Measurements from ENCODE around the gene AUTS2. TPM values are rescaled to one million over a fixed set of nuclear protein-coding genes. Genes with fewer than 3 reads are reported as not detected.

The AUTS2 gene
- total RNA-seq, 1 experiment from 2014 or later: 13.9 TPM

- no peak for DNase-seq (ENCODE audit: low read depth)
Observed at GRCh38 chr7:70060298-70061068, 462.2 kb downstream of the AUTS2 start.

DNA sequence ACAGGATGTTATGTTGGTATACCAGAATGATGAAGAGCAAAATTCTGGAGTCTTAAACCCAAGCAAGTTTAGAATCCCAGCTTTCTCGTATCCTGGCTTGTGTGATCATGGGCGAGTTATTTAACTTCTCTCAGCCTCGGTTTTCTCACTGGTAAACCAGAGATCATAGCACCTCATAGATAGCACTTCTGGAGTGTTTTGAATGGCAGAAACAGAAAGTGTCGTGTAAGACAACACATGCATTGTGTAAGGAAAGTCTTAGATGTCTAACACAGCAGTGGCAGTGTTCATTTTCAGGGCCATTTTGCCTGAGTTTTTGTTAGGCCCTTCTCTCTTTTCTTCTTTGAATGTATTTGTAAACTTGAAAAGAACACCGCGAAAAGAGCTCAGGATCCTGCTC, 465.1 kb downstream of the AUTS2 start:
- no peak for DNase-seq (ENCODE audit: low read depth)

DNA sequence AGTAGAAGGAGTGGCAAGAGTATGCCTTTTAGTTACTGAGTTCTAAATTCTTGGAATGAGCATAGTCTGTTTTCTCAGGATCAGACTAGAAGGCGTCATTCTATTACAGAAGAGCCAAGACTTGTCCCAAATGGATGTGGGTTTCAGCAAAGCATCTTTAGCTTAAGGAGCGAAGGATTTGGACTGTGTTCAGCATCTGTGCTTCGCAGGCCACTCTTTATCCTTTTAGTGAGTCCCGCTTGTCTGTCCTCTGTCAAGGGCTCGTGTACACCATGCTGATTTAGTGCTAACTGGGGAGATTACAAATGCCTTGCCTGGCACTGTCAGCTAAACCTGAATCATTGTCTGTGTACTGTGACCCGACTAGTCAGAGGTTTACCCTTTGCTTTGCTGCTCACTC, 465.7 kb downstream of the AUTS2 start:
- DNase-seq (ENCODE audit: low read depth): no peak

GRCh38 chr7:70066844-70067243, 468.6 kb downstream of the AUTS2 start:
- DNase-seq (ENCODE audit: low read depth): no peak

DNA sequence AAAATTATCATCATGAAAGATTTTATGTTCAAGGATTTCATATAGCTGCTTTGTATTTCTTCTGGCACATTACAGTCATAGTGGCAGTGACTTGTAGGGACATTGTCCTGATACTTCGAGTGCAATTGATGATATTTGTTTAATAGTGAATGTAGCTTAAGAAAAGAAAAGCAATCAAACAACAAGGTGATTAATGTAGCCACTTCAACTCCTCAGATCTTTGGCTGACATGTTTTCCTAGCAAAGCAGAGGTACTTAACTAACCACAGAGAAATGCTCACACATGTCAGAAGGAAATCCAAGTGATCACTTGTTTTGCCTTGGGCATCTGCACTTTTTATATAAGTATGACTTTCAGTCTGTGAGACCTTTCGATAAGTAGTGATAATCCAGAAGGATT, 470.3 kb downstream of the AUTS2 start:
- no peak for DNase-seq (ENCODE audit: low read depth)

- DNase-seq (ENCODE audit: low read depth): no peak
Observed at GRCh38 chr7:70069977-70070376, 471.7 kb downstream of the AUTS2 start.

DNA sequence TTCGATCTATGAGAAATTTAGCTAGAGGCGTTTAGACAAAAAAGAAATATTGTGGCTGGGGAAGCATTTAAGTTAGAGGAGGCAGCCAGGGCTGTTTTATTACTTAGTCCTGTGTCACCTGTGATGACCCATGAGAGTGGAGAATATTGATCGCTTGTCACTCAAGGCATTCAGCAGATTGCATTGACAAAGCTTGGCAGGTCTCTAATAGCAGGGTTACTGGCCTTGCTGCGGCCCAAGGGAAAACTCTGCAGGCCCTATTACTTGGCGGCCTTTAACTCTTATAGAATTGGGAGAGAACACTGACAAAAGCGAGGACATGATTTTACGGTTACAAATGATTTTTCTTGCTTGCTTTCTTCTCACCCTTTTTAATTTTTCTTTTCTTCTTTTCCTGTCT, 473.5 kb downstream of the AUTS2 start:
- no peak for DNase-seq (ENCODE audit: low read depth)

DNA sequence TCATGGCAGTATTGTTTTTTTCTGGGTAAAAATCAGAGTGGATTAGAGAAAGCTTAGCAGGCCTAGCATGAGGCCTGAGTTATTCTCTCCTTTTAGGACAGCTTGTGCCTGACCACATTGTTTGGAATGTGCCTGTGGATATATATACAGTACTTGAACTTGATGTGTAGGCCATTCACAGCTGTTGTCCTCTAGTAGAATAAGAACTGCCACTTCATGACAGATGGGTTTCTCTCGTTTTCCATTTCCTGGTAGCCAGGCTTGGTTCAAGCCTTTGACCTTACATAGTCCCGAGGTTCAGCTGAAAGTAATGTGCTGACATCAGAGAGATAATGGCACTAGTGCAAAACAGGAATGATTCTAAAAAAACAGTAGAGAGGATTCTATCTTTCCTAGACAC, 473.9 kb downstream of the AUTS2 start:
- DNase-seq (ENCODE audit: low read depth): no peak

DNA sequence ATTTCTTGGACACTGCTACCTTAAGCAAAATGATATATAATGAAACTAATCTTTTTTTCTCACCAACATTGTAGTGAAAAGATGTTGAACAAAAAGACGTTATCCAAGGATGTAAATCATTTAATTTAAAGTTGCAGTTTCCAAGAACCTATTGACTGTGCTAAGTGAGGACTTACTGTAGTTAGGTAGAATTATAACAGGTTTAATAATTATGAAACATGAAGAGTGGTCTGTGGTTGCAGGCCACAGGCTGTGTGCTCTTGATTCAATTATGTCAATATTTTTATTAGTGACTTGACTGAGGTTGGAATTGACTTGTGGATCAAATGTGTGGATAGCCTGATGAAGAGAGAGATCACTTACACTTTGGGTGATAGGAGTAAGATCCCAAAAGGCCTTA, 478.1 kb downstream of the AUTS2 start:
- DNase-seq (ENCODE audit: low read depth): no peak

GRCh38 chr7:70082099-70082611, 483.9 kb downstream of the AUTS2 start:
- DNase-seq (ENCODE audit: low read depth): no peak

DNA sequence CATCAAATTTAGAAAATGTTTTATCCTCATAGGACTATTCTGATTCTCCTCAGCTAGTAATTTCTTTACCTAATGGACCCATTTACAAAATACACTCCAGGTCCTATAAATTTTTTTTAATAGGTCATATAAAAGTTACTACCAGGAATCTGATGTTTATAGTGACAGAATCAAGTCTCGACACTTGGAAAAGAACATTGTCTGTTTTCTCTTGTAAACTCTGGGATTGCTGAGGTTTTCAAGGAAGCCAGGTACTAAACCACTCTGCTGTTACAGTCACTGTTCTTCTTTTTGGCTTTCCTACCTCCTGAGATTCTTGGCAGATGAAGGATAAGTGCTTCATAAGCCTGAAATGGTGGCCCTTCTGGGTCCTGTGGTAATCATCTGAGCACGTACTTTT, 493.1 kb downstream of the AUTS2 start:
- no peak for DNase-seq (ENCODE audit: low read depth)

DNA sequence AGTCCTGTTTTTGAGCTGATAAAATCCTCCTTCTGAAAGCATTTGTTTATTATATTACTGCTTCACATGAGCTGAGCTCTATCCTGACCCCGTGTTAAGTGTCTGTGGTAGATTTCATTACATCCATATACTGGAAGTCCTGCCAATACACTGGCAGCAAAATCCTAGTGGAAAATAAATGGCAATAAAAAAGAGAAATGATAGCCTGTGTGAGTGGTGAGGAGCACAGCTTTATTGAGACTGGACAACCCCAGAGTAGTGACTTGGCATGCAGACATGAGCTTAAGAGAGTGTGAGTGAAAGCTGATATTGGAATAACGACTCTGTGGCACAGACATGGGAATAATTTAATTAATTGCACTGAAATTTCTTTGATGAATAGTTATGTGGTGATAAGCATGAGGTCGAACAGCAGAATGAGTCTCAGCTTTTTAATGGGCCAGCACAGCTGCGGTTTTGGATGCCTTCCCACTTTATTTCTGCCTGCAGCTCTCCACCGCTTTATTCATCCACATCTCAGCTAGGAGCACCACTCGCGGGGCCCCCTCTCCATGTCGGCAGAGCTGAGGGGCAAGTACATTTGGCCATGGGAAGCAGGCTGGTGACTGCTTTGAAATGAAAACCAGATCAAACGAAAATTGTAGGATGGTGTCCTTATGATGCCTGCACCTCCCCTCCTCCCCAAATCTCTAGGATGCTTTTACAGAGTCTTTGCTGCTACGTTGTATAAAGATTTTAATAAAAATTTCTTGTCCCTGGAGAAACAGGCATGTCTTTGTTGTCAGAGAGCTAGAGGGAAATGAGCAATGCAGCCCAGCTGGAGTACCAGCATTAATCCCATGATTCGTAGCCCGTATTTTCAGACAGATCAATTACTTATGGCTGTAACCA, 494.3 kb downstream of the AUTS2 start:
- peak; percentile 93 for DNase-seq (ENCODE audit: low read depth)

DNA sequence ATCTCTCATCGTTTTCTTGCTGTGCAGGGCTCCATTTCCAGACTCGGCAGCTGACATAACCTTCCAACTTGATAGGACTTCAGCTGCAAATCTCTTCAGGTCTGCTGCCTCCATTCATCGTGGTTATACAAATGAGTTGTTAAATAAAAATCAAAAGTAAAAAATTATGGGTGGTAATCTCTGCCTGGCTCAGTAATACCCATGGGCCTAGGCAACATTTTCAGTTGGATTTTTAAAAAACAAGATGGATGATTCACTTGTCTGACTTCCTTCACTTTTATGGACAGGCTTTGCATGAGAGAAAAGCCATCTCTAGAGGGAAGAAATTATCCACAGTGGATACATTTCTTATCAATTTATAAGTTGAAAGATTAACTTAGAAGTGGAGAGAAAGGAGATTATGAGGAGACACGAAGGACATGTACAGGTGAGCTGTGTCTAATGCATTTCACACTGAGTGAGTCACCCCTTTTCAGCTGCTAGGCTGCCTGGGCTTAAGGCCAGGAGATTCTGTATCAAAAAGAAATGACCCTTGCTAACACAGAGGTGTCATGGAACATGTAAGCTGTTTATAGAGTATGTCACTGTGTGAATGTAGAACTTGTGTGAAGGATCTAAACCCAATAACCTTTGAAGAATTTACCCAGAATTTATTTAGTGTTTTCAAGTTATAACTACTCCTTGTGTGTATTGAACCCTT, 495.1 kb downstream of the AUTS2 start:
- peak; percentile 82 for DNase-seq (ENCODE audit: low read depth)

DNA sequence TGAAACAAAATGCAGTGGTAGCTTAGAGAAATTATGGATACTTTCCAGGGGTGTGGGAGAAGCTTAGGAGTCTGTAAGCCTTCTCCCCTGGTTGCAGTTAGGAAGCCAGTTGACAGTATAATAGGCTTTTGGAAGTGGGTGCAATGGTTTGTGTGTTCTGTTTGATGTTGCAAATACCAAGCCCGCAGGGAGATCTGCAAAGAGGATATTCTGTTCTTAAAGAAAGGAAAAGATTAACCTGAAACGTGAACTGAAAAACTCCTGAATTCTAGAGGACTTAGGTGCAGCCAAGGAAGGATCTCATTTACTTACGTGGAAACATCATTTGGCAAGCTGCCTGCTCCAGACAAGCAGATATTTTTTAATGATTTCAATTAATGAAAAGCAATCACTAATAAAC, 496.6 kb downstream of the AUTS2 start:
- DNase-seq (ENCODE audit: low read depth): no peak

- DNase-seq (ENCODE audit: low read depth): no peak
Observed at GRCh38 chr7:70097645-70098044, 499.4 kb downstream of the AUTS2 start.

DNA sequence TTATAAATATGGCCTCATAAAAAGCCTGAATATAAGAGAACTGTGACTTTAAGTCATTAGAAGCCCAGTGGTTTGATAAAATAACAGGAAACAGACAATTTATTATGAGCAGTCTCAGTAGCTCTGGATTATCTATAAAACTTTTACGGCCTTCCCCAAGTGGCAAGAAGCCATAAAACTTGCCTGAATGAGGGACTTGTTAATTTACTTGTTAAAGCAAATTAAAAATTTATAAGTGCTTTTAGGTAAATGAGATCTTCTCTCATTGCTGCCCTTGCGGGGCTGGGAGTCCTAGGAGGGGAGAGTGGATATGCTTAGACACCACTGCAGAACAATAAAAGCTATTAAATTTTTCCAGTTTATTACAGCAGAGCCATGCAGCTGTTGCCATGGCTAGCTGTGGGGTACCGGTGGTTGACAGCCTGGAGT, 499.9 kb downstream of the AUTS2 start:
- peak; percentile 32 for DNase-seq (ENCODE audit: low read depth)

DNA sequence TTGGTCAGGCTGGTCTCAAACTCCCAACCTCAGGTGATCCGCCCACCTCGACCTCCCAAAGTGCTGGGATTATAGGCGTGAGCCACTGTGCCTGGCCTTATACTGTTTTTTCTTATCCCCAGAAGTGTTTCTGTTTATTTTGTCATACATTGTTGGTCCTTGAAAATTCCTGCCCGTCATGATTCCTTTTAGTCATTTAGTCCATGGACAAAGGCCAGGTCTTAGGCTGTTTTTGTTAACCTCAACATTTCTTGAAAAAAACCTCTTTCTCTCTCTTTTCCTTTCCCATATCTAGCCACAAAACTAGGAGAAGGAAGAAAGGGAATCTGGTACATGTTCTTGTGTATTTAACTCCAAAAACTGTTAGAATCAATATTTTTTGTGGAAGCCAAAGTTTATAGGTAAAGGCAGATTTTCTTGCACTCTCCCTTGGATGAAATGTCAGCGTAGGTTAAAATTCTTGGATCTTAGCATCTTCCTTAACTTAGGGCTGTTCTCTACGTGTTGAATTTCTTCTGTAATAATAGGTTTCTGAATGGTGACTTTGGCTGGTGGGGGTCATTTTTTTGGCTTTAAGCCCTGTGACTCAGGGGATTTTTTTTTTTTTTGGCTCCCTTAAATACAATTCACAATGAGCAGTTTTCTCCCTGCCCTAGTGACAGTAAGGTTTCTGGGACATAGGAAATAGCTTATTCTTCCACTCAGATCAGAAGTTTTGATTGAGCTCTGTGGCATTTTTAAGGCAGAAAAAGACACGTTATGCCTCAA, 500.8 kb downstream of the AUTS2 start:
- peak; percentile 42 for DNase-seq (ENCODE audit: low read depth)

GRCh38 chr7:70104243-70104642, 506.0 kb downstream of the AUTS2 start:
- no peak for DNase-seq (ENCODE audit: low read depth)

DNA sequence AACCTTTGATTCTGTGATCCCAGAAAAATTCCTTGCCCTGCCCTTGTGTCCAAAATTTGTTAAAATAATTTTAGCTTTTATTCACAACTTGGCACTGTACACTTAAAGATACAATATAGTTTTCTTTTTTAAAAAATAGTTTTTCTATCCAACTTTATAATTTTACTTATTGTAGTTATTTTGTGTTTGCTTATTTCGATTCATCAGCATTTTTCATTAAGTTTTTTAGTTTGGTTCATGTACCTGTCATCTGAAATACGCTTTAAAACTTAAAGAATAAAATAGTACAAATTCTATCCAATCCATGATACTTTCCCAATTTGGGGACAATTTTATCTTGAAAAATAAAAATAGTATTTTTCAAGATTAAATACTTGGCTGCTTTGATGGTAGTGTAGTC, 514.8 kb downstream of the AUTS2 start:
- DNase-seq (ENCODE audit: low read depth): no peak

DNA sequence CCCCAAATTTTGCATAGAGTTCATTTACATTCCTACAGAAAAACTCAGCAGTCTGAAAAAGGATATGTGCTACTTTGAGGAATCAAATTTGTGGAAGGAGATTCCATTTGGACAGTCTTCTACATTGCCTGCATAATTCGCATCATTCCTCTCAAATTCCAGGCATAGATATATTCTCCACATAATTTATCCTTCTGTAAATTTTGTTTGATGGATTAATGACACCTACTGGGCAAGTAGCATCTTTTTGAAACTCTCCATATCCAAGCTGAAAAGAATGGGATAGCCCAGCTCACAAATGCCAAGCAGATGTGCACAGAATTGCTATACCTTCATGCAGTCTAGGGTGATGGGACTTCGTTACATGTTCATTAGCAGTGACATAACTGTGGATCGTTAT, 515.3 kb downstream of the AUTS2 start:
- no peak for DNase-seq (ENCODE audit: low read depth)

- no peak for DNase-seq (ENCODE audit: low read depth)
Observed at GRCh38 chr7:70114806-70115205, 516.5 kb downstream of the AUTS2 start.
